HG03045 (cell line): ENCODE measurements around the gene STAT1.
"Not testable (repeated sequence)": the region's sequence is repeated elsewhere in the genome, so short reads cannot be mapped to it uniquely, and the experiment has no call there.

Source experiments
- ATAC-seq: cut with Tn5 transposase; IDR thresholded peaks from one replicate; pipeline ENCODE4 v1.9.1; 2021; ENCODE audit warnings: mild to moderate bottlenecking, moderate library complexity; ENCODE audit not compliant: unreplicated experiment

The STAT1 gene

GRCh38 chr2:190965580-190966222, 48.3 kb downstream of the STAT1 start:
- no peak for ATAC-seq

GRCh38 chr2:190964170-190964795, 49.7 kb downstream of the STAT1 start:
- ATAC-seq, result no peak

GRCh38 chr2:190963088-190963487, 50.9 kb downstream of the STAT1 start:
- no peak for ATAC-seq

- no peak for ATAC-seq
Observed at GRCh38 chr2:190961918-190962487, 52.0 kb downstream of the STAT1 start.

GRCh38 chr2:190961117-190961516, 52.9 kb downstream of the STAT1 start:
- not testable (repeated sequence) for ATAC-seq

GRCh38 chr2:190959911-190960788, 53.8 kb downstream of the STAT1 start:
- ATAC-seq, result no peak

- no peak for ATAC-seq
Observed at GRCh38 chr2:190953257-190953656, 60.7 kb downstream of the STAT1 start.

GRCh38 chr2:190950566-190950991, 63.4 kb downstream of the STAT1 start:
- ATAC-seq, result no peak

- no peak for ATAC-seq
Observed at GRCh38 chr2:190948671-190949070, 65.3 kb downstream of the STAT1 start.

- peak; percentile 50 for ATAC-seq
Observed at GRCh38 chr2:190947711-190948251, 66.2 kb downstream of the STAT1 start.

- no peak for ATAC-seq
Observed at GRCh38 chr2:190947141-190947540, 66.8 kb downstream of the STAT1 start.

GRCh38 chr2:190943706-190944105, 70.3 kb downstream of the STAT1 start:
- ATAC-seq, result no peak

GRCh38 chr2:190942697-190943096, 71.3 kb downstream of the STAT1 start:
- no peak for ATAC-seq

- no peak for ATAC-seq
Observed at GRCh38 chr2:190941571-190941970, 72.4 kb downstream of the STAT1 start.

- ATAC-seq, result no peak
Observed at GRCh38 chr2:190940454-190940853, 73.5 kb downstream of the STAT1 start.

GRCh38 chr2:190938771-190939335, 75.1 kb downstream of the STAT1 start:
- ATAC-seq, result no peak

GRCh38 chr2:190935054-190935453, 78.9 kb downstream of the STAT1 start:
- ATAC-seq, result no peak

GRCh38 chr2:190933361-190933760, 80.6 kb downstream of the STAT1 start:
- ATAC-seq, result no peak

- ATAC-seq, result no peak
Observed at GRCh38 chr2:190932514-190932913, 81.5 kb downstream of the STAT1 start.

GRCh38 chr2:190930411-190930810, 83.6 kb downstream of the STAT1 start:
- ATAC-seq, result no peak

- no peak for ATAC-seq
Observed at GRCh38 chr2:190929919-190930318, 84.1 kb downstream of the STAT1 start.
